GM12873 (cell line): Measurements from ENCODE around the gene IL4I1.
A peak's percentile ranks its signal among the peaks of the same experiment; 100 is the strongest.

Source experiments
- TF ChIP-seq, protein P1 (sequence below): IDR thresholded peaks from 2 replicates; pipeline ENCODE4 v1.5.1; 2012; ENCODE audit warnings: low read depth, mild to moderate bottlenecking, moderate library complexity, low read length, control low read depth; ENCODE audit not compliant: insufficient read depth; ENCODE audit errors: missing control alignments

The IL4I1 gene

GRCh38 chr19:49921871-49922795 is 25.4 kb upstream of the IL4I1 start:
- TF ChIP-seq, protein P1, sequence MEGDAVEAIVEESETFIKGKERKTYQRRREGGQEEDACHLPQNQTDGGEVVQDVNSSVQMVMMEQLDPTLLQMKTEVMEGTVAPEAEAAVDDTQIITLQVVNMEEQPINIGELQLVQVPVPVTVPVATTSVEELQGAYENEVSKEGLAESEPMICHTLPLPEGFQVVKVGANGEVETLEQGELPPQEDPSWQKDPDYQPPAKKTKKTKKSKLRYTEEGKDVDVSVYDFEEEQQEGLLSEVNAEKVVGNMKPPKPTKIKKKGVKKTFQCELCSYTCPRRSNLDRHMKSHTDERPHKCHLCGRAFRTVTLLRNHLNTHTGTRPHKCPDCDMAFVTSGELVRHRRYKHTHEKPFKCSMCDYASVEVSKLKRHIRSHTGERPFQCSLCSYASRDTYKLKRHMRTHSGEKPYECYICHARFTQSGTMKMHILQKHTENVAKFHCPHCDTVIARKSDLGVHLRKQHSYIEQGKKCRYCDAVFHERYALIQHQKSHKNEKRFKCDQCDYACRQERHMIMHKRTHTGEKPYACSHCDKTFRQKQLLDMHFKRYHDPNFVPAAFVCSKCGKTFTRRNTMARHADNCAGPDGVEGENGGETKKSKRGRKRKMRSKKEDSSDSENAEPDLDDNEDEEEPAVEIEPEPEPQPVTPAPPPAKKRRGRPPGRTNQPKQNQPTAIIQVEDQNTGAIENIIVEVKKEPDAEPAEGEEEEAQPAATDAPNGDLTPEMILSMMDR, result no peak

- TF ChIP-seq, protein P1, result no peak
These were observed 24.1 kb upstream of the IL4I1 start for GRCh38 chr19:49920624-49921363.

- TF ChIP-seq, protein P1, result no peak
These were observed 21.4 kb upstream of the IL4I1 start for GRCh38 chr19:49918089-49918488.

DNA sequence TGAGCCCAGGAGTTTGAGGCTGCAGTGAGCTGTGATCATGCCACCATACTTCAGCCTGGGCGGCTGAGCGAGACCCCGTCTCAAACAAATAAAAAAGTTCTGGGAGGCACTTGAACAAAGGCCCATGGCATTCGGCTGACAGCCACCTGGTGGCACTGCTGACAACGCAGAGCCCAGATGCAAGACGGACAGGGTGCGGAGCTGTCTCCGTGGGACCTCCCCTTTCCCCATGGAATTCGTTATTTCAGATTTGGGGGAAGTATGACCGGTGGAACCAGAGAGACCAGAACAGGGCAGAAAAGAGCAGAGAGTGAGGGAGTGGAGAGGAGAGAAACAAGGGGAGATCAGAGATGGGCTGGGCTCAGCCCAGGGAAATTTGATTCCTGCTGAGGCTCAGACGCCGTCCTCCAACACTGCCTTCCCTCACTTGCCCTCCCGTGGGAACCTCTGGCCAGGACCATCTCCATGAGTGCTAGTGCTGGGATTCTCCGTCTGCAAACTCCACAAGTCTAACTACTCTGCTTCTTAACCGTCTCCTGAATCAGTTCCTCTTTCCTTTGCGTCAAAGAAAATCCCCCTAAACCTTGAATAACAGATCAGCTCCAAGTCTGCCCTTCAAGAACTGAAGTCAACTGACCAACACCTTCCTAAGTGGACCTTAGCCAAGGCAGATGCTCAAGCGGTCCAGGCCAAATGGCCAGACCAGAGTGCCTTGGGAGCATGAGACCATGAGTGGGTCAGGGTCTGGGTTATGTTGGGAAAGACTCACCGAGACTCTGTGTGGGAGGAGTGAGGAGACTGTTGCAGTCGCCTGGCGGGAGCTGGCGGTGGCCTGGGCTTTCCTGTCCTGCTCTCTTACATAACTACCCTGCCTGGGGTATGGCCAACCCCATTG is 20.4 kb upstream of the IL4I1 start:
- TF ChIP-seq, protein P1, result peak; percentile 28

GRCh38 chr19:49915271-49915670 is 18.6 kb upstream of the IL4I1 start:
- TF ChIP-seq, protein P1, result peak; percentile 50

- TF ChIP-seq, protein P1, result no peak
These were observed 17.0 kb upstream of the IL4I1 start for GRCh38 chr19:49913720-49914119.
